Spinal cord (tissue), 10 donors: Measurements from ENCODE around the gene PTPN1. TPM values are rescaled to one million over a fixed set of nuclear protein-coding genes. Genes with fewer than 3 reads are reported as not detected.
"Not testable (repeated sequence)": the region's sequence is repeated elsewhere in the genome, so short reads cannot be mapped to it uniquely, and the experiment has no call there.

ENCODE experiments used
- DNase-seq, 6 donors: peaks; one replicate each; pipeline versions ENCODE4 v3.0.0 to v3.0.0-alpha.2; 2013 to 2015; ENCODE audit warnings: low spot score in 6 of 6, low read depth in 4 of 6
- H3K27ac ChIP-seq: one replicate; pipeline ENCODE4 v1.5.1; 2013; ENCODE audit warnings: low read depth, low read length, control low read depth
- H3K27me3 ChIP-seq: one replicate; pipeline ENCODE4 v1.6.1; 2013; ENCODE audit warnings: low read length; ENCODE audit not compliant: control insufficient read depth, insufficient read depth
- H3K36me3 ChIP-seq: one replicate; pipeline ENCODE4 v1.6.1; 2013; ENCODE audit warnings: low read length; ENCODE audit not compliant: control insufficient read depth, insufficient read depth
- H3K4me1 ChIP-seq: one replicate; pipeline ENCODE4 v1.6.1; 2013; ENCODE audit warnings: low read length; ENCODE audit not compliant: control insufficient read depth, insufficient read depth
- H3K4me3 ChIP-seq: one replicate; pipeline ENCODE4 v1.5.1; 2013; ENCODE audit warnings: low read depth, low read length, control low read depth
- H3K9me3 ChIP-seq: one replicate; pipeline ENCODE4 v1.6.1; 2013; ENCODE audit warnings: low read length; ENCODE audit not compliant: control insufficient read depth, insufficient read depth
- WGBS: methylation state at CpG from one replicate; pipeline ENCODE4 v1.1.5; 2013; ENCODE audit warnings: missing lambda C conversion rate; ENCODE audit not compliant: insufficient coverage; 5-methylcytosine and 5-hydroxymethylcytosine counted together
- polyA plus RNA-seq, 2 donors: library from polyadenylated mRNA; unstranded; fragments of 120-200 nt; gene quantifications; one replicate each; pipeline ENCODE4 v1.2.1, GENCODE V29; 2013; ENCODE audit not compliant: insufficient read length in 2 of 2
- total RNA-seq, 2 donors: library from RNA; depleted of rRNA in 1 of 2; stranded (reverse); fragments of 120-200 nt in 1 of 2; fragments of >200 nt in 1 of 2; gene quantifications; one replicate each; pipeline versions ENCODE4 v1.2.3 to v1.2.4, GENCODE V29; 2013 to 2014
- donor health status: healthy.

The PTPN1 gene
- total and polyA plus RNA-seq, 4 donors, result 15.4 to 24.2 (median 22.7) TPM

DNA sequence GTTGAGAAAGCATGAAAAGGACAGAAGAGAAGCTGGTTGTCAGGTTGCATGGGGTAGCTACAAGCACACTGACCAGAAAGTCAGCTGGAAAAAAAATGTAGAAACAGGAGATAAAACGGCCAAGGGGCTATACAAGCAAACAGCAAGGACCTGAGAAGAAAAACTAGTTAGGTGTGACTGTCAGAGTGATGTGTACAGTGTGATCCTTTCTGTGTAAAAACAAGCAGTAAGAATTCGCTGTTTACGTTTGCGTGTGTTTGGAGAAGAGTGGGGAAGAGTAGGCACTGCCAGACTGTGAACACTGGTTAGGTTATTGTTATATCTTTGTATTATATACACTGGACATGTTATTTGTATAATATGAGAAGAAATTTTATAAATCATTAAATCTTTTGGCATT is 28.1 kb downstream of the PTPN1 start:
- Histone ChIP-seq H3K27me3 (no peaks in the 10 kb centered on the region), H3K4me3 (no peak overlapping the region), H3K9me3 (no peaks in the 10 kb centered on the region), H3K4me1 (no peaks in the 10 kb centered on the region), H3K36me3 (peaks cover 2% of the 10 kb centered on the region), H3K27ac (no peak overlapping the region)
- WGBS, result 22% methylated on average over 1 of the region's 4 CpGs
- no peak for DNase-seq

GRCh38 chr20:50539798-50540197 is 29.6 kb downstream of the PTPN1 start:
- H3K36me3 ChIP-seq, DNase-seq, H3K4me3 ChIP-seq, H3K27ac ChIP-seq, H3K4me1 ChIP-seq, H3K27me3 ChIP-seq, H3K9me3 ChIP-seq: not testable (repeated sequence)
- no CpG with 5 or more reads among the region's 8 CpGs for WGBS

GRCh38 chr20:50540620-50541605 is 30.7 kb downstream of the PTPN1 start:
- Histone ChIP-seq H3K9me3 (no peaks in the 10 kb centered on the region), H3K36me3 (peaks cover 2% of the 10 kb centered on the region), H3K27ac (no peak overlapping the region), H3K4me3 (no peak overlapping the region), H3K27me3 (no peaks in the 10 kb centered on the region), H3K4me1 (no peaks in the 10 kb centered on the region)
- DNase-seq, result no peak
- WGBS, result 84% methylated on average over 9 of the region's 14 CpGs

- H3K9me3 ChIP-seq, result no peaks in the 10 kb centered on the region
- H3K4me3 ChIP-seq, result no peak overlapping the region
- 90% methylated on average over 3 of the region's 5 CpGs for WGBS
- no peaks in the 10 kb centered on the region for H3K27me3 ChIP-seq
- no peak for DNase-seq
- H3K27ac ChIP-seq, result no peak overlapping the region
- H3K36me3 ChIP-seq, result peaks cover 2% of the 10 kb centered on the region
- H3K4me1 ChIP-seq, result no peaks in the 10 kb centered on the region
These were observed 31.4 kb downstream of the PTPN1 start for GRCh38 chr20:50541606-50542041.

DNA sequence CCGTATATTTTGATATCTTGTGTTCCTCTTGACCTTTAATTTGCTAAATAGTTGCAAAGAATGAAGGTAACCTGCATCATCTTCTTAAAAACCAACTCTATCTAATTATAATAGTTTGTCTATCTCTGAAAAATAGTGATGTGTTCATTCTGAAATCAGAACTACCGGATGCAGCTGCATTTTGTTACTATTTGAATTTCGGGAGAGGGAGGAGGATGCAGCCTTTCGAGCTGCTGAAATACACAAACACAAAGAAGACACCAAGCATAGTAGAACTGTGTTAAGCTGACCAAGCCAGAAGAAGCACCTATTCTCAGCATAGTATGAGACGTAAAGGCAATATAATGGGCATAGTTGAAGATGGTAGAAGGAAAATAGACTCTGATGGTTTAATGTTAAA is 33.1 kb downstream of the PTPN1 start:
- DNase-seq, result no peak
- Histone ChIP-seq H3K27me3 (no peaks in the 10 kb centered on the region), H3K9me3 (no peaks in the 10 kb centered on the region), H3K4me3 (no peak overlapping the region), H3K4me1 (no peaks in the 10 kb centered on the region), H3K36me3 (peaks cover 3% of the 10 kb centered on the region), H3K27ac (no peak overlapping the region)
- WGBS, result no CpG with 5 or more reads among the region's 5 CpGs

- 88% methylated on average over 3 of the region's 5 CpGs for WGBS
- no peaks in the 10 kb centered on the region for H3K9me3 ChIP-seq
These were observed 34.9 kb downstream of the PTPN1 start for GRCh38 chr20:50545126-50545525.

GRCh38 chr20:50546729-50547314 is 36.6 kb downstream of the PTPN1 start:
- DNase-seq, result no peak
- H3K9me3 ChIP-seq, result no peaks in the 10 kb centered on the region
- peaks cover 5% of the 10 kb centered on the region for H3K36me3 ChIP-seq
- H3K4me3 ChIP-seq, result no peak overlapping the region
- H3K4me1 ChIP-seq, result peaks cover 2% of the 10 kb centered on the region
- H3K27ac ChIP-seq, result no peak overlapping the region
- H3K27me3 ChIP-seq, result no peaks in the 10 kb centered on the region
- no CpG with 5 or more reads among the region's 5 CpGs for WGBS

More at GRCh38 chr20:50545126-50545525, 34.9 kb downstream of the PTPN1 start:
- DNase-seq, result no peak
- Histone ChIP-seq H3K4me1 (peaks cover 2% of the 10 kb centered on the region), H3K27me3 (no peaks in the 10 kb centered on the region), H3K36me3 (peaks cover 7% of the 10 kb centered on the region), H3K27ac (no peak overlapping the region), H3K4me3 (no peak overlapping the region)

GRCh38 chr20:50547964-50548363 is 37.8 kb downstream of the PTPN1 start:
- WGBS, result 71% methylated on average over 5 of the region's 6 CpGs
- no peaks in the 10 kb centered on the region for H3K9me3 ChIP-seq
- peaks cover 5% of the 10 kb centered on the region for H3K36me3 ChIP-seq
- DNase-seq, result no peak
- H3K27me3 ChIP-seq, result no peaks in the 10 kb centered on the region
- no peak overlapping the region for H3K4me3 ChIP-seq
- peaks cover 2% of the 10 kb centered on the region for H3K4me1 ChIP-seq
- no peak overlapping the region for H3K27ac ChIP-seq

DNA sequence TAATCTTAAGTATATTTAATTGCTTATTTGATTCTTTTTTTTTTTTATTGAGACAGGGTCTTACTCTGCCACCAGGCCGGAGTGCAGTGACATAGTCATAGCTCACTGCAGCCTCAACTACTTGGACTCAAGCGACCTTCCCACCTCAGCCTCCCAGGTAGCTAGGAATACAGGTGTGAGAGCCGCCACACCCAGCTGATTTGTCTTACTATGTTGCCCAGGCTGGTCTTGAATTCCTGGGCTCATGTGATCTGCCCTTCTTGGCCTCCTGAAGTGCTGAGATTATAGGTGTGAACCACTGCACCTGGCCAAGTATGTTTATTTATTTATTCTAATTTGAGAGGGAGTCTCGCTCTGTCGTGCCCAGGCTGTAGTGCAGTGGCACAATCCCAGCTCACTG is 38.2 kb downstream of the PTPN1 start:
- no peak overlapping the region for H3K27ac ChIP-seq
- WGBS, result 90% methylated on average over 3 of the region's 5 CpGs
- DNase-seq, result no peak

More for the DNA sequence above, 38.2 kb downstream of the PTPN1 start:
- H3K4me3 ChIP-seq, result no peak overlapping the region
- H3K4me1 ChIP-seq, result peaks cover 2% of the 10 kb centered on the region
- no peaks in the 10 kb centered on the region for H3K27me3 ChIP-seq
- peaks cover 5% of the 10 kb centered on the region for H3K36me3 ChIP-seq
- no peaks in the 10 kb centered on the region for H3K9me3 ChIP-seq
